Measurements from ENCODE around the gene CXCR4.
"Not testable (repeated sequence)": the region's sequence is repeated elsewhere in the genome, so short reads cannot be mapped to it uniquely, and the experiment has no call there.

CXCR4 gene

DNA sequence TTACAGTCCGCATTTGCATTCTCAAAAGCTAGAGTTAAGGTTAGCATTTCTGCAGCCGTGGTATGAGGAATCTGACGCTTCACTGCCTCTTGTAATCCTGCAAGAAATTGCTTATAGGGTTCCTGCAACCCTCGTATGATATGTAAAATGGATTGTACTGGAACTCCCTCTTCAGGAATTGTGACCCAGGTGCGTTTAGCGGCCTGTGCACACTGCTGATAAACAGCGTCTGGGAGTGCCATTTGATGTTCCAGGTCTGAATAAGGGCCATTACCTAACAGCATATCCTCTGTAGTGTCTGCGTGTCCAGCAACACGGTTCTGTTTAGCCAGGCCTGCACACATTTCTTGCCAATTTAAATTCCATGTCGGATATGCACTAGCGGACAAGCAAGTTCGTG is 42.5 kb downstream of the CXCR4 start:
- DNase-seq = no peak

DNA sequence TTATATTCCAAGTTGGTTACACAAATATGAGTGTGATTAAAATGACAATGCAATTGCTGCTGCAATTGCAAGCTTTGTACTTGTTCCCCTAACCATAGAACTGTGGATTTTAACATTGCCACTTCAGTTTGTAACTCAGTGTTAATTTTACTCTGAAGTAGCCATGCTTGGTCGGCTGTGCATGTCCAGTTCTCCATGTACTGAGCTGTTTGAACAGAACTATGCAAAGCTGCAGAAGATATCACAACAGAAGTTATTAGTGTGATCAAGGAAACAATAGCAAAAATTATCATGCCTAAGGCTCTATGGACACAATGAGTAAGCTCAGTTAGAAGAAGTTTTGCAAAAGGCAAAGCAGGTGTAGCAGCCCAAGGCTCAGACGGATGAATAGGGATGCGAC is 45.3 kb downstream of the CXCR4 start:
- no peak for DNase-seq

DNA sequence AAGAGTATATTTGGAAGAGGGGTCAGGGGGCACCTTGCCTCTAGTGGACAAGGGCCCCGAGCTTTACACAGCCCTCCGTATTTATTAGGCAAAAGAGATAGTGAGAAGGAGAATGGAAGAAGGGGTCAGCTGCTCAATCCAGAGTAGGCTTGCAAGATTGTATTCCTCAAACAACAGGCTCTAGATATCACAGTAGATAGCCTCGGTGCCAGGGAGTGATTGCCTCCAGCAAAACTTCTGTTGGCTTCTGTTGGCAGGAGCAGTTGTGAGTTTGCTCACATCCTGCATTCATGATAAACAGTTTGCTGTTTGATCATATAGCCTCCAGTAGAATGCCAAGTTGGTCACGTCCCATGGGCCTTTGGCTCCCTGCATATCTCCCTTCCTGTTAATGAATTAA is 46.1 kb downstream of the CXCR4 start:
- not testable (repeated sequence) for DNase-seq

DNA sequence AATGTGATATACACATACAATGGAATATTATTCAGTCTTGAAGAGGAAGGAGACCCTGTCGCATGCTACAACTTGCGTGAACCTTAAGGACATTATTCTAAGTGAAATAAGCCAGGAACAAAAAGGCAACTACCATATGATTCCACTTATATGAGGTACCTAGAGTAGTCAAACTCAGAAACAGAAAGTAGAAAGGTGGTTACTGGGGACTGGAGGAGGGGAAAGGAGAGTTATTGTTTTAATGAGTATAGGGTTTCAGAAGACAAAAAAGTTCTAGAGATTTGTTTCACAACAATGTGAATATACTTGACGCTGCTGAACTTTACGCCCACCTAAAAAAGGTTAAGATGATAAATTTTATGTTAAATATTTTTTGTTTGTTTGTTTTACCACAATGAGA is 47.0 kb downstream of the CXCR4 start:
- DNase-seq = no peak

DNA sequence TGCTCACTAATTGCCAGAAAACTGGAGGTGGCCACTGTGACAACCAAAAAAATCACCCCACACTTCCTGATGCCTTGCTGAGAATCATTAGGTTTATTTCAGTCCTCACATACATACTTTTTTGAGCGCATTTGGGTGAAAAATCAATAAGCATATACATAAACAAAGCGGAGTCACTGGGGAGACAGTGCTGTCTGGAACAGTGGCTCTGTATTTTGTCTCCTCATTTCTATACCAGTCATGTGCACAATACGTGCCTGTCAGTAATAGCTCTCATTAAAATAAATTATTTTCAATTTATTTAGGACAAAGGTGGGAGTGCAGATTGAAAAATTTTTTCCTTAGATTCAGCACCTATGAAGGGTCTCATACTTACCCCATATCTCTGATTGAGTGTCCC is 48.2 kb downstream of the CXCR4 start:
- no peak for DNase-seq

DNA sequence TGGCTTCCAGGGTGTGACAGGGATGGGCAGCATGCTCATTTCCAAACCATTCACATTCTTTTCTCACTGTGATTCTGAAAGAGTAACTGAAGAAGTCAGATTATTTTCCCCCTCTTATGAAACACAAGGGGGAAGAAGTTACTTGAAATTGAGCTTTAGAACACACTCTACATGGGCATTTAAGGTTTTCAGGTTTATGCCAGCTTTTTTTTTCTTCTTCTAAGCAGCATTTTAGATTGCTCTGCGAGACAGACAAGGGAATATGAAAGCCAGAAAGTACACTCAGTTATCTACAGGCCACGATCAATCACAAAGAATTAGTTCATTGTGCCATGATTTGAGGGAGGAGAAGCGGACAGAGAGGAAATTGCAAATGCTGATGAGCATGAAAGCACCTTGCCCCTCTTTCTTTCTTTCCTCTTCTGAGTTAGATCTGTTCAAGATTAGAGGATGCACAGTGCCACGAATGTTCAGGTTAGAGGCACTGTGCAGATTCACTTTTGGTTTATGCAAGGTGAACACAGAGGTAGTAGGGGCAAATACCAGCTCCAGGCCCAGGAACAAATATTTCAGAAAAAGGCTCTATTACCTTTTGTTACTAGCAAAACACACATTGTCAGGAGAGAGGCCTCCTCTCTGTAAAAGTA is 49.2 kb downstream of the CXCR4 start:
- DNase-seq = no peak

DNA sequence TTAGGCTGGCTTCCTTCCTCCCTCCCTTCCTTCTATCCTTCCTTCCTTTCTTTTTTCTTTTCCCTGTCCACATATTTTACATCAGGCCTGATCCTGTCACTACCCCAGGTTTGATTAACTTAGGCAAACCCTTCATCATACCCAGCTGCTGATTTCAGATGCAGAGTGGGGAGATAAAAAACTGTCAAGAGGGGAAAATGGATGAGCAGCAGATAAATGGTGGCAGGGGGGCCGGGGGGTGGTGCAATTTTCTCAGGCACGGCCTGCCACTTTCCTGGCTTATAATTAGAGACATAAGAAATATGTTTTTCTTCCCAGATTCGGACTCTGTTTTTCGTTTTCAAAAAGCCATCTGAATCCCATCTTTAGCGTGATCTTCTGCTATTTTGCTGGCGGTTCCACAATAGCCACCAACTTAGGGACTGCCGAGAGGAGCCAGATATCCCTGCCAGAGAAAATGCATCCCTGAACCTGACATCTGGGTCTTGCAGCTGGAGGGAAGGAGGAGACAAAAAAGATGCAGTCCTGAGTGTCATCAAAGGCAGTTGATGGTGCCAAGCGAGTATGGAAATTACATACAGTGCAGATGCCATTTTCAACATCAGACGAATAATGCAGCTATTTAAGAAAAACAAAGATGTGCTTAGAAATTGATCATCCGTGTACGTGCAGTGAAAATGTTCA is 49.9 kb downstream of the CXCR4 start:
- no peak for DNase-seq

DNA sequence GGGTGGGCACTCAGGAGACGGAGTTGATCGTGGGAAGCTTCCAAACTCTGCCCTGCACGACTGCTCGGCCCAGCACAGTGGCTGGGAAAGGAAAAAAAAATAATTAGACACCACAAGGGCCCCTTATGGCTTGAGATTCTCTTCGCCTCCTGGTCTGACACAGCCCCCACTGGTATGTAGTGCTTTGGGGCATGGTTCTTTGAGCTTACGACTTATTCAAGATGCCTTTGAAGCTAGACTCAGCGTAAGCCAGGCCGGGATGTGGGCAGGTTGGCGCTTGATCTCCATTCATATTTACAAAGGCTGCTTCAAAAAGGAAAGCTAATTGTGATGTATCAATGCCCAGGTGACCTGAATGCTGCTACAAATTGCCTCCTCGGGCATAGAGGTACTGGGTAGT is 50.5 kb downstream of the CXCR4 start:
- DNase-seq = no peak

DNA sequence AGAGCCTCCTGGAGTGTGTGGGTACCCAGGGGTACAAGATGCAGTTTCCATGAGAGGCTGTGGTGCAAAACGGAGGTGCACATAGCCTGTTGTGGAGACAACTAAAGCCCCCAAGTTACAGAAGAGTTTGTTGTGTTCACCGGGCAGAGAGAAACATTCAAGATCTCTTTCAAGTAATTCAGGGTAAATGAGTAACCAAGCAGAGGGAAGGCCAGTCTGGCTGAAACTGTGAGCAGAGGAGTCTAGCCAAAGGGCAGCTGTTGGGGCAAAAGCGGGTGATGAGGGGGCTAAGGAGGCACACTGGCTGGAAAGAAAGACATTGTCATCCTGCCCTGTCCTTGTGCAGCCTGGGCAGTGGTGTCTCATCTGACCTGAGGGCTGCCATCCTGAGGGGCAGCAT is 52.0 kb downstream of the CXCR4 start:
- no peak for DNase-seq

DNA sequence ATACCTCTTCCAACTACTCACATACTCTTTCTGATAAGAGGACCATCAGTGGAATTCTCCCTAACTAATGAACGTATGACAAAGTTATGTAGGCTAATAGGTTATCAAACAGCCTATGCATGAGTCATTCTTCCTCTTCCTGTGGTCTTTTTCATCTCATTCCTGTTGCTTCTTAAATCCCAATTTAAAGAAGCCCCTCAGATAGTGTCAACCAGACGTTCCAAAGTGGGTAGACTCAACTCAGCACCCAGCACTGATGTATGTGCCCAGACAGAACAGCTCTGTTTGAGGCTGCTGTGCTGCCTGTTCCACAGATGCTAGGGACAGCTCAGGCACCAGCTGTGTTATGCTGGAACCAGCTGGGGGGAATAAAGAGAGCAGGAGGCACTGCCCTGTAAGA is 52.6 kb downstream of the CXCR4 start:
- no peak for DNase-seq
